ENCODE data around the gene IL17RE. TPM values are rescaled to one million over a fixed set of nuclear protein-coding genes. Genes with fewer than 3 reads are reported as not detected.

Gene IL17RE
- total RNA-seq, 4 donors from 2014 or later = 49.2 to 116 (median 77.8) TPM

- Histone ChIP-seq H3K27ac (no peak overlapping the region), H3K4me3 (no peak overlapping the region), H3K4me1 (peaks cover 9% of the 10 kb centered on the region), H3K27me3 (no peaks in the 10 kb centered on the region), H3K36me3 (peaks cover 14% of the 10 kb centered on the region), H3K9me3 (no peaks in the 10 kb centered on the region)
- DNase-seq (ENCODE audit: low spot score in 2 of 2) = no peak
- WGBS = 82% methylated on average over 4 of the region's 4 CpGs
- TF ChIP-seq EP300 (IDR thresholded peaks at IDR 0.05) = no peak
- no peak for TF ChIP-seq POLR2AphosphoS5 (IDR thresholded peaks at IDR 0.05)
- no peak for TF ChIP-seq POLR2A (IDR thresholded peaks at IDR 0.05)
- no peak for TF ChIP-seq CTCF (IDR thresholded peaks at IDR 0.05)
These were observed 39.5 kb downstream of the IL17RE start for GRCh38 chr3:9942164-9942563.

- peaks cover 17% of the 10 kb centered on the region for H3K4me1 ChIP-seq
- 84% methylated on average over 11 of the region's 11 CpGs for WGBS
- H3K27me3 ChIP-seq = no peaks in the 10 kb centered on the region
- DNase-seq (ENCODE audit: low spot score in 2 of 2) = no peak
- TF ChIP-seq CTCF (IDR thresholded peaks at IDR 0.05) (no peak), EP300 (IDR thresholded peaks at IDR 0.05) (no peak), POLR2AphosphoS5 (IDR thresholded peaks at IDR 0.05) (no peak), POLR2A (IDR thresholded peaks at IDR 0.05) (no peak)
- no peak overlapping the region for H3K27ac ChIP-seq
- H3K9me3 ChIP-seq = no peaks in the 10 kb centered on the region
- H3K36me3 ChIP-seq = peaks cover 9% of the 10 kb centered on the region
- no peak overlapping the region for H3K4me3 ChIP-seq
These were observed 40.5 kb downstream of the IL17RE start for GRCh38 chr3:9942934-9943690.

DNA sequence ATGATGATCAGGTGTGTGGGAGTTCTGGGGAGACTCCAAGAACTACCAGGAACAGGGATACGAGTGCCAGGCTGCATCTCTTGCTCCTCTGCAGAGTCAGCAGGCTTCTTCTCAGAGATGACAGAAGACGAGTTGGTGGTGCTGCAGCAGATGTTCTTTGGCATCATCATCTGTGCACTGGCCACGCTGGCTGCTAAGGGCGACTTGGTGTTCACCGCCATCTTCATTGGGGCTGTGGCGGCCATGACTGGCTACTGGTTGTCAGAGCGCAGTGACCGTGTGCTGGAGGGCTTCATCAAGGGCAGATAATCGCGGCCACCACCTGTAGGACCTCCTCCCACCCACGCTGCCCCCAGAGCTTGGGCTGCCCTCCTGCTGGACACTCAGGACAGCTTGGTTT lies 41.6 kb downstream of the IL17RE start:
- H3K27me3 ChIP-seq = no peaks in the 10 kb centered on the region
- DNase-seq (ENCODE audit: low spot score in 2 of 2) = no peak
- no peak overlapping the region for H3K4me3 ChIP-seq
- peaks cover 17% of the 10 kb centered on the region for H3K4me1 ChIP-seq
- peaks cover 12% of the 10 kb centered on the region for H3K36me3 ChIP-seq
- WGBS = 100% methylated on average over 2 of the region's 11 CpGs
- no peaks in the 10 kb centered on the region for H3K9me3 ChIP-seq
- no peak overlapping the region for H3K27ac ChIP-seq
- TF ChIP-seq EP300 (IDR thresholded peaks at IDR 0.05) = no peak
- no peak for TF ChIP-seq CTCF (IDR thresholded peaks at IDR 0.05)
- TF ChIP-seq POLR2AphosphoS5 (IDR thresholded peaks at IDR 0.05) = no peak

GRCh38 chr3:9945358-9945757 lies 42.7 kb downstream of the IL17RE start:
- Histone ChIP-seq H3K4me1 (peaks cover 17% of the 10 kb centered on the region), H3K4me3 (no peak overlapping the region), H3K27ac (no peak overlapping the region), H3K27me3 (no peaks in the 10 kb centered on the region), H3K9me3 (no peaks in the 10 kb centered on the region), H3K36me3 (peaks cover 14% of the 10 kb centered on the region)
- TF ChIP-seq POLR2A (IDR thresholded peaks at IDR 0.05) = no peak
- TF ChIP-seq CTCF (IDR thresholded peaks at IDR 0.05) = no peak
- TF ChIP-seq POLR2AphosphoS5 (IDR thresholded peaks at IDR 0.05) = no peak
- no peak for TF ChIP-seq EP300 (IDR thresholded peaks at IDR 0.05)
- no peak for DNase-seq (ENCODE audit: low spot score in 2 of 2)
- 51% methylated on average over 10 of the region's 10 CpGs for WGBS

DNA sequence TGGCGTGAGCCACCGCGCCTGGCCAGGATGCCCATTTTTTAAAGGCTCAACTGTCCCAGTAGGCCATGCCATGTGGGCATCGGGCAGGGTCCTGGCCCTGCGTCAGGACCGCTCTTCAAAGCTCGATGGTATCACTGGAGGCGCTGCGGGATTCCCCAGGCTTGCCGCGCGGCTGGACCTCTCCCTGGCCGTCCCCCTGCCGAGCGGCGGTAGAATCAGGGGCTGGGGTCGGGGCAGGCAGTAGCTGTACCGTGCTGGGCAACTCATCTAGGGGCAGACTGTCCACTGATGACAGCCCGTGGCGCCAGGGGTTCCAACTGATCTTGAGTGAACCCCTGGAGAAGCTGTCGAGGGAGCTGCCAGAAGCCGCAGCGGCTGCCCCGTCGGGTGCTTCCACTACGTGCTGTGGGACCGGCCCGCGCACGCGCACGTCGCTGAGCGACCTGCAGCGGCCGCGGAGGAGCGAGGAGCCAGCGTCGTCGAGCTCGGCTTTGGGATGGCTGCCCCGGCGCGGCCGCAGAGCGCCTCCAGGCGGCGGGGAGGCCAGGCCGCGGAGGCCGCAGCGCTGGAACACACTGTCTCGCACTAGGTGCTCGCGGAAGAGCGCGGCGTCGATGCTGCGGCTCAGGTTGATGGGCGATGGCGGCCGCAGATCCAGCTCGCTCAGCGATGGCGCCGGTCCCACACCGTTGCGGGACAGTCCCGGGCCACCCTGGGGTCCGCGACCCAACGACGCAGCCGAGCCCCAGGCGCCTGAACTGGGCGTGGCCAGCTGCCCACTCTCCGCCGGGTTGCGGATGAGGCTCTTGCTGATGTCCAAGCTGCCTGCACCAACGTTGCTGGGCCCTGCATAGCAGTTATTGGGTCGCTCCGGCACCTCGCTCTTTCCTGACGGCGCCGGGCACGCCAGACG lies 43.7 kb downstream of the IL17RE start:
- H3K4me3 ChIP-seq = peak overlapping the region; percentile 54
- TF ChIP-seq CTCF (IDR thresholded peaks at IDR 0.05) = peak; percentile 52 to 81
- no peak for TF ChIP-seq POLR2AphosphoS5 (IDR thresholded peaks at IDR 0.05)
- TF ChIP-seq POLR2A (IDR thresholded peaks at IDR 0.05) = peak in 1 of 2 donors; percentile 18
- no peak for TF ChIP-seq EP300 (IDR thresholded peaks at IDR 0.05)
- peak overlapping the region; percentile 74 for H3K27ac ChIP-seq
- no peaks in the 10 kb centered on the region for H3K27me3 ChIP-seq
- no peaks in the 10 kb centered on the region for H3K9me3 ChIP-seq
- peaks cover 14% of the 10 kb centered on the region for H3K36me3 ChIP-seq
- peaks cover 22% of the 10 kb centered on the region for H3K4me1 ChIP-seq
- 11% methylated on average over 17 of the region's 90 CpGs for WGBS
- peak; percentile 92 for DNase-seq (ENCODE audit: low spot score in 2 of 2)
